H1 (cell line): ENCODE data around the gene CLUH. TPM values are rescaled to one million over a fixed set of nuclear protein-coding genes. Genes with fewer than 3 reads are reported as not detected.

ENCODE experiments used
- CTCF ChIA-PET: fragments of 300-600 bp; sonication (Branson Sonifier 250); formaldehyde crosslinking; loops from one replicate; lab custom pipeline; 2021; ENCODE audit not compliant: partially characterized antibody; lab: Charles Lee
- POLR2A ChIA-PET: fragments of 300-600 bp; sonication (Branson Sonifier 250); formaldehyde crosslinking; loops from one replicate; lab custom pipeline; 2021; ENCODE audit warnings: inconsistent platforms; ENCODE audit not compliant: partially characterized antibody; lab: Charles Lee
- DNase-seq, 2 experiments: peaks; one replicate each; pipeline versions ENCODE4 v3.0.0 to v3.0.0-alpha.2; 2010 to 2022; ENCODE audit warnings: low spot score in 2 of 2, low read depth in 1 of 2, mixed read lengths in 1 of 2
- FAIRE-seq: peaks from 2 replicates; lab custom pipeline; 2011; peaks lifted over from hg19 to GRCh38; lab: Jason Lieb, UNC
- H2AFZ ChIP-seq: 2 replicates; pipeline ENCODE4 v1.8.1; 2012; ENCODE audit warnings: low read length, inconsistent platforms
- H2AK5ac ChIP-seq: 2 replicates; pipeline ENCODE4 v1.6.1; 2013; ENCODE audit warnings: low read depth, low read length
- H2BK120ac ChIP-seq: replicated peaks from 2 replicates; pipeline ENCODE3; 2013; ENCODE audit warnings: low read depth, low read length, inconsistent platforms
- H2BK12ac ChIP-seq: 2 replicates; pipeline ENCODE4 v1.6.1; 2013; ENCODE audit warnings: low read depth, low read length
- H2BK15ac ChIP-seq: 2 replicates; pipeline ENCODE4 v1.6.1; 2013; ENCODE audit warnings: low read length
- H2BK20ac ChIP-seq: 2 replicates; pipeline ENCODE4 v1.6.1; 2013; ENCODE audit warnings: low read length
- H2BK5ac ChIP-seq: 2 replicates; pipeline ENCODE4 v1.6.1; 2013; ENCODE audit warnings: low read depth, low read length
- H3K14ac ChIP-seq: 2 replicates; pipeline ENCODE4 v1.6.1; 2013; ENCODE audit warnings: inconsistent platforms; ENCODE audit not compliant: insufficient read length
- H3K18ac ChIP-seq: 2 replicates; pipeline ENCODE4 v1.6.1; 2013; ENCODE audit warnings: low read length; ENCODE audit errors: extremely low read depth
- H3K23ac ChIP-seq: 2 replicates; pipeline ENCODE4 v1.6.1; 2013; ENCODE audit warnings: inconsistent platforms; ENCODE audit not compliant: insufficient read length
- H3K23me2 ChIP-seq: 2 replicates; pipeline ENCODE4 v1.6.1; 2013; ENCODE audit warnings: low read depth, low read length
- H3K27ac ChIP-seq: 2 replicates; pipeline ENCODE4 v1.6.1; 2011; ENCODE audit warnings: low read depth, low read length, inconsistent platforms
- H3K27me3 ChIP-seq, 4 experiments: replicated peaks in 1 of 4; 1 replicate in 1 of 4; 2 replicates in 3 of 4; pipeline versions ENCODE4 v1.6.1 to v1.8.1; 2011 to 2013; ENCODE audit warnings: low read length in 3 of 4, mild to moderate bottlenecking in 3 of 4, inconsistent platforms in 2 of 4, mixed read lengths in 2 of 4, moderate library complexity in 1 of 4; ENCODE audit not compliant: control insufficient read depth in 3 of 4, insufficient read depth in 3 of 4; ENCODE audit errors: extremely low read depth in 1 of 4
- H3K36me3 ChIP-seq, 4 experiments: 2 replicates each; pipeline versions ENCODE4 v1.6.1 to v1.8.1; 2011 to 2013; ENCODE audit warnings: mild to moderate bottlenecking in 4 of 4, low read length in 3 of 4, moderate library complexity in 2 of 4, control low read depth in 1 of 4, inconsistent platforms in 1 of 4; ENCODE audit not compliant: insufficient read depth in 4 of 4, control insufficient read depth in 2 of 4
- H3K4ac ChIP-seq: replicated peaks from 2 replicates; pipeline ENCODE3; 2013; ENCODE audit warnings: low read length, low read depth, mixed read lengths, inconsistent platforms; ENCODE audit not compliant: insufficient read length
- H3K4me1 ChIP-seq, 4 experiments: replicated peaks in 1 of 4; 1 replicate in 1 of 4; 2 replicates in 3 of 4; pipeline versions ENCODE4 v1.6.1 to v1.8.1; 2011 to 2013; ENCODE audit warnings: low read length in 3 of 4, inconsistent platforms in 2 of 4, mixed read lengths in 1 of 4; ENCODE audit not compliant: insufficient read depth in 4 of 4, control insufficient read depth in 3 of 4
- H3K4me2 ChIP-seq, 2 experiments: 2 replicates each; pipeline versions ENCODE4 v1.6.1 to v1.8.1; 2011 to 2013; ENCODE audit warnings: low read depth in 2 of 2, low read length in 2 of 2, control low read depth in 1 of 2, inconsistent platforms in 1 of 2, mild to moderate bottlenecking in 1 of 2; ENCODE audit not compliant: insufficient read depth in 1 of 2
- H3K4me3 ChIP-seq, 4 experiments: fragments of 200-600, 300-600 bp in 1 of 4; sonication (generic), shearing (Covaris generic), sonication (Bioruptor Twin) in 1 of 4; 2 replicates each; pipeline versions ENCODE4 v1.5.1 to v1.8.1; 2011 to 2016; ENCODE audit warnings: low read length in 4 of 4, low read depth in 3 of 4, control low read depth in 2 of 4, inconsistent platforms in 2 of 4, mild to moderate bottlenecking in 2 of 4, mixed read lengths in 1 of 4, moderate library complexity in 1 of 4; ENCODE audit not compliant: insufficient read depth in 2 of 4; ENCODE audit errors: extremely low read depth in 1 of 4
- H3K56ac ChIP-seq: replicated peaks from 2 replicates; pipeline ENCODE3; 2013; ENCODE audit warnings: low read depth, mild to moderate bottlenecking, mixed read lengths, low read length, inconsistent platforms; ENCODE audit not compliant: insufficient read length
- H3K79me1 ChIP-seq: 2 replicates; pipeline ENCODE4 v1.6.1; 2013; ENCODE audit warnings: low read depth, low read length, control low read depth
- H3K79me2 ChIP-seq, 2 experiments: 2 replicates each; pipeline versions ENCODE4 v1.6.1 to v1.8.1; 2012 to 2013; ENCODE audit warnings: low read length in 2 of 2, mild to moderate bottlenecking in 2 of 2, inconsistent platforms in 1 of 2; ENCODE audit not compliant: insufficient read depth in 2 of 2, control insufficient read depth in 1 of 2
- H3K9ac ChIP-seq, 4 experiments: replicated peaks in 1 of 4; 1 replicate in 1 of 4; 2 replicates in 3 of 4; pipeline versions ENCODE4 v1.6.1 to v1.8.1; 2011 to 2013; ENCODE audit warnings: low read depth in 3 of 4, low read length in 3 of 4, control low read depth in 2 of 4, mild to moderate bottlenecking in 2 of 4, moderate library complexity in 2 of 4, inconsistent platforms in 1 of 4; ENCODE audit errors: extremely low read depth in 1 of 4
- H3K9me3 ChIP-seq, 2 experiments: 2 replicates each; pipeline versions ENCODE4 v1.6.1 to v1.8.1; 2012 to 2013; ENCODE audit warnings: mild to moderate bottlenecking in 2 of 2, moderate library complexity in 2 of 2, control low read depth in 1 of 2, inconsistent platforms in 1 of 2, low read depth in 1 of 2, low read length in 1 of 2, mixed read lengths in 1 of 2; ENCODE audit not compliant: insufficient read depth in 2 of 2
- H4K20me1 ChIP-seq, 2 experiments: replicated peaks in 1 of 2; 2 replicates each; pipeline versions ENCODE3 to v1.8.1; 2011 to 2013; ENCODE audit warnings: inconsistent platforms in 2 of 2, low read length in 2 of 2, mild to moderate bottlenecking in 1 of 2; ENCODE audit not compliant: insufficient read depth in 2 of 2, control insufficient read depth in 1 of 2
- H4K5ac ChIP-seq: 2 replicates; pipeline ENCODE4 v1.6.1; 2013; ENCODE audit warnings: low read length, low read depth, mixed read lengths, inconsistent platforms; ENCODE audit not compliant: insufficient read length
- H4K8ac ChIP-seq: 2 replicates; pipeline ENCODE4 v1.8.0; 2013; ENCODE audit warnings: mild to moderate bottlenecking, moderate library complexity, low read length, inconsistent platforms; ENCODE audit not compliant: insufficient read depth; ENCODE audit errors: extremely low read depth
- H4K91ac ChIP-seq: replicated peaks from 2 replicates; pipeline ENCODE3; 2013; ENCODE audit warnings: low read length, mixed read lengths, inconsistent platforms; ENCODE audit not compliant: insufficient read length
- ASH2L ChIP-seq: fragments of 200-600, 300-600 bp; sonication (generic); IDR thresholded peaks from one replicate; pipeline ENCODE4 v1.7.1; 2017; ENCODE audit warnings: low read length
- ATF2 ChIP-seq: IDR thresholded peaks from 2 replicates; pipeline ENCODE4 v1.6.1; 2012; ENCODE audit warnings: low read length, inconsistent platforms
- BACH1 ChIP-seq: IDR thresholded peaks from 2 replicates; pipeline ENCODE4 v1.6.1; 2012; ENCODE audit warnings: low read length, improper control_type of control experiment
- BCL11A ChIP-seq, 2 experiments: IDR thresholded peaks; one replicate each; pipeline ENCODE4 v1.6.1; 2011; ENCODE audit warnings: low read depth in 2 of 2, low read length in 2 of 2, mild to moderate bottlenecking in 2 of 2
- BRCA1 ChIP-seq: IDR thresholded peaks from 2 replicates; pipeline ENCODE4 v1.6.1; 2012; ENCODE audit warnings: low read depth, low read length, improper control_type of control experiment
- CHD1 ChIP-seq: IDR thresholded peaks from 2 replicates; pipeline ENCODE4 v1.6.1; 2012; ENCODE audit warnings: low read depth, low read length, improper control_type of control experiment
- KDM5A ChIP-seq: fragments of 200-600 bp; IDR thresholded peaks from 2 replicates; pipeline ENCODE4 v1.7.1; 2012; ENCODE audit warnings: mild to moderate bottlenecking, low read length, inconsistent platforms, mixed read lengths
- SP1 ChIP-seq: IDR thresholded peaks from 2 replicates; pipeline ENCODE4 v1.6.1; 2011; ENCODE audit warnings: low read depth, low read length
- SP2 ChIP-seq: IDR thresholded peaks from 2 replicates; pipeline ENCODE4 v1.6.1; 2012; ENCODE audit warnings: mild to moderate bottlenecking, low read length, inconsistent platforms
- TAF7 ChIP-seq: optimal IDR thresholded peaks from 2 replicates; pipeline ENCODE3; 2011; ENCODE audit warnings: low read depth, mild to moderate bottlenecking, inconsistent platforms, low read length, moderate library complexity, borderline replicate concordance
- ZNF274 ChIP-seq: IDR thresholded peaks from 2 replicates; pipeline ENCODE4 v1.7.0; 2012; ENCODE audit warnings: low read length, borderline replicate concordance; ENCODE audit errors: extremely low read depth
- WGBS, 2 experiments: shearing (Covaris generic) in 1 of 2; methylation state at CpG; one replicate each; pipeline versions ENCODE4 v1.1.6 to v1.1.7; 2013 to 2015; ENCODE audit warnings: low lambda C conversion rate in 2 of 2, mixed read lengths in 2 of 2, inconsistent platforms in 1 of 2, low coverage in 1 of 2, missing lambda C conversion rate in 1 of 2; ENCODE audit not compliant: insufficient replicate concordance in 2 of 2, insufficient coverage in 1 of 2, insufficient read length in 1 of 2; ENCODE audit errors: extremely low coverage in 1 of 2, missing lambda C conversion rate in 1 of 2; 5-methylcytosine and 5-hydroxymethylcytosine counted together
- polyA plus RNA-seq, 7 experiments: library from polyadenylated mRNA; depleted of rRNA in 3 of 7; stranded (reverse) in 5 of 7; unstranded in 2 of 7; fragments of >200 nt in 5 of 7; fragments of 200-250 nt in 2 of 7; gene quantifications; 1 replicate in 5 of 7; 2 replicates in 1 of 7; 4 replicates in 1 of 7; pipeline versions ENCODE4 v1.2.1 to v1.2.3, GENCODE V29; 2011 to 2013; ENCODE audit warnings: missing spikeins in 2 of 7, mixed read lengths in 2 of 7
- total RNA-seq: library from RNA; stranded (reverse); fragmentation: NEBNext Ultra II Directional; extraction: Animal tissue kit (Norgen Biotek cat#: 25700); gene quantifications from 2 replicates; pipeline ENCODE4 v1.2.1, GENCODE V29; 2021

The CLUH gene
- total and polyA plus RNA-seq, 2 of the 8 experiments (the other 6 are each of a cell fraction or from before 2014, with no cell fraction given), result 33.6 to 98.6 TPM

- Histone ChIP-seq H4K91ac (no peak overlapping the region), H2BK15ac (no peak overlapping the region), H4K20me1 (peaks cover 0 to 2% of the 10 kb centered on the region in 2 experiments), H2BK12ac (no peak overlapping the region), H3K23me2 (no peaks in the 10 kb centered on the region), H3K4me1 (no peaks in the 10 kb centered on the region), H2AK5ac (no peak overlapping the region), H2AFZ (no peak overlapping the region), H2BK120ac (no peak overlapping the region), H2BK5ac (no peak overlapping the region), H3K27ac (no peak overlapping the region), H3K36me3 (peaks cover 0 to 4% (median 0%) of the 10 kb centered on the region in 4 experiments; a peak in 1 of 8 replicates), H3K14ac (no peak overlapping the region), H3K9me3 (no peaks in the 10 kb centered on the region), H3K4me2 (no peak overlapping the region), H3K9ac (no peak overlapping the region), H3K79me1 (no peaks in the 10 kb centered on the region), H3K4ac (no peak overlapping the region), H2BK20ac (no peak overlapping the region), H3K23ac (no peak overlapping the region), H3K27me3 (no peaks in the 10 kb centered on the region), H3K4me3 (no peak overlapping the region), H3K56ac (no peak overlapping the region), H4K8ac (no peak overlapping the region), H4K5ac (no peak overlapping the region), H3K18ac (no peak overlapping the region), H3K79me2 (no peaks in the 10 kb centered on the region)
- CTCF ChIA-PET, result interaction anchor here (0.5 to 1.2 kb wide), 4 partner anchors 16 to 824 kb away, joined by 3 to 4 read pairs (median 3); no protein-coding TSS in a partner anchor
- FAIRE-seq, result no peak
- POLR2A ChIA-PET, result interaction anchor here (0.6 to 4.0 kb wide), 3 partner anchors 12 to 26 kb away, joined by 4 to 18 read pairs (median 4); no protein-coding TSS in a partner anchor
- WGBS, 2 experiments, result 98% methylated on average over 3 of the region's 3 CpGs; no CpG with 5 or more reads in 1 of the 2 experiments
- DNase-seq, result no peak
- TF ChIP-seq ZNF274 (no peak), TAF7 (no peak), ATF2 (no peak), CHD1 (no peak), KDM5A (no peak), SP2 (no peak), SP1 (no peak), BACH1 (no peak), BRCA1 (no peak), BCL11A (IDR thresholded peaks at IDR 0.05; ENCODE audit: low read depth in 2 of 2, low read length in 2 of 2) (no peak), ASH2L (no peak)
These were observed 25.4 kb upstream of the CLUH start for GRCh38 chr17:2736956-2737355.
